GM12872 (cell line): Measurements from ENCODE around the gene DERA.

ENCODE experiments used
- TF ChIP-seq, protein P1 (sequence below): IDR thresholded peaks from 3 replicates; pipeline ENCODE4 v1.5.1; 2011; ENCODE audit warnings: low read depth, mild to moderate bottlenecking, low read length, moderate library complexity; ENCODE audit not compliant: insufficient read depth

The DERA gene

DNA sequence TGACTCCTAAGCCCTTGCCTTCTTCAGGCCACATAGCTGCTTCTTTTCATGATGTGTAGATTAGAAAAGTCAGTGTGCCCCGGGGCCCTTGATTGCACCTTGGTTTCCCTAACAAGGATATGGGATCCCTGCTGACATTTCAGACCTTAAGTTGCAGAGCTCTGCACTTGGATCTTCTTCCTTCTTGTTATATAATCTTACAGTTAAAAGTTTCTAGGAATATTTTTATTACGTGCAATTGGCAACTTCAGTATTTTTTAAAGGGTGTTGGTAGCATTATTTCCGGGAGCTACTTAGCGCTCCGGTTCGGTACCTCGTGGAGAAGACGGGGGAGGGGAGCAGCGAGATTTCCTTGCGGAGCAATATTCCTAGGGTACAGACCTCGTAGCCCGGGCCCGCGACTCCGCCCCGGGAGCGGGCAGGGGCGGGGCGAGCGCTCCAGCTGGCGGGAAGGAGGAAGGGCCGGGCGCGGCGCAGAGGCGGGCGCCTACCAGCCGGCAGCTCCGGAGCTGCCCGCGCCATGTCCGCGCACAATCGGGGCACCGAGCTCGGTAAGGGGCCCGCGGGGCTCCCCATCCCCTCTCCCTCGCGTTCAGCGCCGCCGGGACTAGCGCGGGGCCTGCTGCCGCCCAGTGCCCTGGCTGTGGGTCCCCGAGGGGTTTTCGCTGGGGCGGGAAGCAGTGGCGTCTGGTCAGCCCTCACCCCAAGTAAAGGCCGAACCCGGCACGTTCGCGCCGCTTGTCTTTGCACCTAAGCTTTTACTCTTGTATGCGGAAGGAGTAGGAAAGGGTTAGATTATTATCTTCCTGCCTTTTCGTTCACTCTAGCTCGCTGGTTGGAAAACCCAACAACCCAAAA is at the start of gene DERA:
DERA (plus strand) TSS at position 469 of the 858 bp plus-strand sequence; CDS start at position 521, 52 bp downstream.
- TF ChIP-seq, protein P1, sequence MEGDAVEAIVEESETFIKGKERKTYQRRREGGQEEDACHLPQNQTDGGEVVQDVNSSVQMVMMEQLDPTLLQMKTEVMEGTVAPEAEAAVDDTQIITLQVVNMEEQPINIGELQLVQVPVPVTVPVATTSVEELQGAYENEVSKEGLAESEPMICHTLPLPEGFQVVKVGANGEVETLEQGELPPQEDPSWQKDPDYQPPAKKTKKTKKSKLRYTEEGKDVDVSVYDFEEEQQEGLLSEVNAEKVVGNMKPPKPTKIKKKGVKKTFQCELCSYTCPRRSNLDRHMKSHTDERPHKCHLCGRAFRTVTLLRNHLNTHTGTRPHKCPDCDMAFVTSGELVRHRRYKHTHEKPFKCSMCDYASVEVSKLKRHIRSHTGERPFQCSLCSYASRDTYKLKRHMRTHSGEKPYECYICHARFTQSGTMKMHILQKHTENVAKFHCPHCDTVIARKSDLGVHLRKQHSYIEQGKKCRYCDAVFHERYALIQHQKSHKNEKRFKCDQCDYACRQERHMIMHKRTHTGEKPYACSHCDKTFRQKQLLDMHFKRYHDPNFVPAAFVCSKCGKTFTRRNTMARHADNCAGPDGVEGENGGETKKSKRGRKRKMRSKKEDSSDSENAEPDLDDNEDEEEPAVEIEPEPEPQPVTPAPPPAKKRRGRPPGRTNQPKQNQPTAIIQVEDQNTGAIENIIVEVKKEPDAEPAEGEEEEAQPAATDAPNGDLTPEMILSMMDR: 0 out of 3 replicates have a peak, but pooled peaks have one; percentile 5

DNA sequence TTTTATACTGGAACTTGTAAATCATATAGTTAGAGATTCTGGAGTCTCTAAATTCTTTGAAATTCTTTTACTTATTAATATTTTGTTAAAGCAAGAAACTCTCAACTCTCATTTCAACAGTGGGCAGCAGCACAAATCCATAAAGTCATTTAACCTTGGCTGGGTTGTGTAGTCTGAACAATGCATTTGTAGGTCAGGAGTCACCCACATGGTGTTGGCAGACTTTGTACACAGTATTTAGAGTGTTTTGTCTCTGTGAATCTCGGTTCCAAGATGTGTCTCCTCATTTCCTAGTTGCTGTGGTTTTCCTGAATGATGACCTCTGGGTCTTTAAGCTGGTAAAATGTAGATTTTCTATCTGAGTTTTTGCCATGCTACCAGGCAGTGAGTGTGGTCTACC is 49.7 kb upstream of the DERA start:
- TF ChIP-seq, protein P1: no peak

DNA sequence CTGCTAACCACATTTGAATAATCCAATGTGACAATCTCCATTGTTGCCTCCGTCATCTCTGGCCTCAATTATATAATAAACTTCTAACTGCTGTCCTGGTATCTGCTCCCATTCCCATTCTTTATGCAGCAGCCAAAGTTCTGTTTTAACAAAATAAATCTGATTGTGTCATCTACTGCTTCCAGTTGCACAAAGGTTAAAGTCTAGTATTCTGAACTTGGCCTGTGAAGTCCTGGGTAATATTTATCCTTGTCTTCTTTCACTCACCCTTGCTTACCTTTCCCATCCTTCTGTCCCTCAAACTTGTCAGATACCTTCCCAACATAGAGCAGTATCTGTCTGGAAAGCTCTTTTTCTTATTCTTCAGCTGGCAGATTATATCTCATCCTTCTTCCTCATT is 48.3 kb upstream of the DERA start:
- TF ChIP-seq, protein P1: no peak

GRCh38 chr12:15863372-15863771 is 47.8 kb upstream of the DERA start:
- TF ChIP-seq, protein P1: no peak

DNA sequence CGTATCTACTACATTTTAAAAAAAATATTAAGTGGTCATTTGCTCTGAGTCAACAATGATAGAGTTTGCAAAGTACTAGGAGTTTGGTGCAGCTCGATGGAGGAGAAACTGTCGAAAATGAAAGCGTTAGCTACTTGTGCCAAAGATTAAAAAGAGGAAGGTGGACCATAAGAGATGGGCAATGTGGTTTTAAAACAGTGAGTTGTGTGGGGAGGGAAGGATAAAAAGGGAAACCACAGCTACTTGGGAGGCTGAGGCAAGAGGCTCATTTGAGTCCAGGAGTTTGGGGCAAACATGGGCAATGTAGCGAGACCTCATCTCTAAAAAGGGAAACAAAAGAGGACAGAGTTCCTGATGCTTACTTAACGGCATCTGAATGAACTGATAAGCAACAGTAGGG is 47.1 kb upstream of the DERA start:
- TF ChIP-seq, protein P1: no peak

DNA sequence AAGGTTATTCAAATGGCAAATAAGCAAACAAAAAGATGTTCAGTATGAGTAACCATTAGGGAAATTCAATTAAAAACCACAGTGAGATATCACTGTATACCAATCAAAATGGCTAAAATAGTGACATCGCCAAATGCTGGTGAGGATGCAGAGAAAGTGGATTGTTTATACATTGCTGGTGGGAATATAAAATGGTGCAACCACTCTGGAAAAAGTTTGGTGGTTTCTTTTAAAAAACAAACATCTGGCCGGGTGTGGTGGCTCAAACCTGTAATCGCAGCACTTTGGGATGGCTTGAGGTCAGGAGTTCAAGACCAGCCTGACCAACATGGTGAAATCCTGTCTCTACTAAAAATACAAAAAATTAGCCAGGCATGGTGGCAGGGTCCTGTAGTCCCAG is 42.9 kb upstream of the DERA start:
- TF ChIP-seq, protein P1: no peak

DNA sequence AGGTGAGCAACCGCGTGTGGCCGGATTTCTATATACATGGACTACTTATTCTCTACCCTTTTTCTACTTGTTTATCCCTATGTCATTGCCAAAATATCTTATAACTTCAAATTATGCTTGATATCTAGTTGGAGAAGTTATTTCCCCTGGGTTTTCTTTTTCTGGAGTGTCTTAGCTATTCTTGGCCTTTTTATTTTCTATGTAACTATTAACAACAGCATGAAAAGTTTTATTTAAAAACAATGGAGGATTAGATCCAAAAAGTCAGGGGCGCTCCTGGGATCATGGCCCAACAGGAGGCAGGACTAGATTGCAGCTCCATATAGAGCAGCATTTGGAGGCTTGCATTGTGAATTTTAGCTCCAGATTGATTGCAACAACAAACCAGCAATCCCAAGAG is 37.6 kb upstream of the DERA start:
- TF ChIP-seq, protein P1: no peak
